Measurements from ENCODE around the gene FOXD3. TPM values are rescaled to one million over a fixed set of nuclear protein-coding genes. Genes with fewer than 3 reads are reported as not detected.
"Not testable (repeated sequence)": the region's sequence is repeated elsewhere in the genome, so short reads cannot be mapped to it uniquely, and the experiment has no call there.

The FOXD3 gene
- total and polyA plus RNA-seq, 9 donors = 0.20 to 0.79 (median 0.42) TPM; not detected in 3

DNA sequence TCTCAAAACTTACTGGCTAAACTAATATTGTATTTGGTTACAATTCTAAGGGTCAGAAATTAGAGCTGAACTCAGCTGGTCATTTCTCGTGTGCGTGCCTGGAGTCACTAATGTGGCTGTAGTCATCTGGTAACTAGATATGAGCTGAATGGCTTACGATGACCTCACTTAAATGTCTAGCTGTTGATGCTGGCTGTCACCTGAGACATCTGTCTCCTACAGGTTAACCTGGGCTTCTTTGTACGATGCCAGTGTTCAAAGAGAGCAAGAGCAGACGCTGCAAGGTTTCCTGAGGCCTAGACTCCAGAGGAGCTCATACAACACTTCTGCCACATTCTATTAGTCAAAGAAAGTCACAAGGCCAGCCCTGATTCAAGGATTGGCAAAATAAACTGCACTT, 28.0 kb downstream of the FOXD3 start:
- H3K4me1 ChIP-seq (ENCODE audit: insufficient read depth) = no peaks in the 10 kb centered on the region
- H3K9me3 ChIP-seq = no peaks in the 10 kb centered on the region
- no peak overlapping the region for H3K27ac ChIP-seq
- TF ChIP-seq, protein P1, sequence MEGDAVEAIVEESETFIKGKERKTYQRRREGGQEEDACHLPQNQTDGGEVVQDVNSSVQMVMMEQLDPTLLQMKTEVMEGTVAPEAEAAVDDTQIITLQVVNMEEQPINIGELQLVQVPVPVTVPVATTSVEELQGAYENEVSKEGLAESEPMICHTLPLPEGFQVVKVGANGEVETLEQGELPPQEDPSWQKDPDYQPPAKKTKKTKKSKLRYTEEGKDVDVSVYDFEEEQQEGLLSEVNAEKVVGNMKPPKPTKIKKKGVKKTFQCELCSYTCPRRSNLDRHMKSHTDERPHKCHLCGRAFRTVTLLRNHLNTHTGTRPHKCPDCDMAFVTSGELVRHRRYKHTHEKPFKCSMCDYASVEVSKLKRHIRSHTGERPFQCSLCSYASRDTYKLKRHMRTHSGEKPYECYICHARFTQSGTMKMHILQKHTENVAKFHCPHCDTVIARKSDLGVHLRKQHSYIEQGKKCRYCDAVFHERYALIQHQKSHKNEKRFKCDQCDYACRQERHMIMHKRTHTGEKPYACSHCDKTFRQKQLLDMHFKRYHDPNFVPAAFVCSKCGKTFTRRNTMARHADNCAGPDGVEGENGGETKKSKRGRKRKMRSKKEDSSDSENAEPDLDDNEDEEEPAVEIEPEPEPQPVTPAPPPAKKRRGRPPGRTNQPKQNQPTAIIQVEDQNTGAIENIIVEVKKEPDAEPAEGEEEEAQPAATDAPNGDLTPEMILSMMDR (IDR thresholded peaks at IDR 0.05) = no peak
- TF ChIP-seq POLR2A (IDR thresholded peaks at IDR 0.05) (no peak), EP300 (IDR thresholded peaks at IDR 0.05) (no peak)
- no peaks in the 10 kb centered on the region for H3K27me3 ChIP-seq
- H3K36me3 ChIP-seq = no peaks in the 10 kb centered on the region
- 91 to 92% (median 92%) methylated on average over 5 of the region's 5 CpGs for WGBS, 3 donors
- intact Hi-C loops (cut with DNase I) = no loop called here
- no peak for DNase-seq
- H3K4me3 ChIP-seq = no peak overlapping the region

DNA sequence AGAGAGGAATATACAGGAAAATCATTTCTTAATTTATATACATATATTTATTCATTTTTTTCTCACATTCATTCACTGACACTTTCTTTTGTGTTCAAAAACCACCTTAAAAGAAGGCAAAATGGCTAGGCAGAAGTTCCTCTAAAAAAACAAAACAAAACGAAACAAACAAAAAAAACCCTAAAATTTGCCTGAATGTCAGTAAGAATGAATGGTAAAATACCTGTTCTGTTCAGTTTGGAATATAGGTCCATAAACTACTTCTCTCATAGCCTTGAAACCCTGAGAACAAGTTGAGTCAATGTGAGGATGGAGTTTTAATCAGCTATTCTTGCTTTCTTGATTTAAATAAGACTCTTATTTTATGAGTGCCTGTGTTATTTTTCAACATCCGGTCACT, 30.4 kb downstream of the FOXD3 start:
- no peak overlapping the region for H3K4me3 ChIP-seq
- no peaks in the 10 kb centered on the region for H3K36me3 ChIP-seq
- no peaks in the 10 kb centered on the region for H3K4me1 ChIP-seq (ENCODE audit: insufficient read depth)
- H3K27me3 ChIP-seq = no peaks in the 10 kb centered on the region
- TF ChIP-seq, protein P1 (IDR thresholded peaks at IDR 0.05) = no peak
- TF ChIP-seq EP300 (IDR thresholded peaks at IDR 0.05) = no peak
- intact Hi-C loops (cut with DNase I) = no loop called here
- no peak overlapping the region for H3K27ac ChIP-seq
- no peaks in the 10 kb centered on the region for H3K9me3 ChIP-seq
- 62 to 76% (median 69%) methylated on average over 2 of the region's 2 CpGs for WGBS, 3 donors
- DNase-seq = no peak

DNA sequence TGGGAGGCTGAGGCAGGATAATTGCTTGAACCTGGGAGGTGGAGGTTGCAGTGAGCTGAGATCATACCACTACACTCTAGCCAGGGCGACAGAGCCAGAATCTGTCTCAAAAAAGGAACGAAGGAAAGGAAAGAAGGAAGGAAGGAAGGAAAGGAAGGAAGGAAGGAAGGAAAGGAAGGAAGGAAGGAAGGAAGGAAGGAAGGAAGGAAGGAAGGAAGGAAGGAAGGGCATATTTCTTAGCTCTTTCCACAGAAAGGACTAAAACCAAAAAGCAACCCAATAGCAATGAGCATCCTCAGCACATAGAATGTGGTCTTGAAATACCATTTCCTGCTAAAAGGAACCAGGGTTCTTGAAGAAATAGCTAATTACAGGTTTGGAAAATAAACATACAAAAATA, 33.9 kb downstream of the FOXD3 start:
- H3K27me3 ChIP-seq; DNase-seq; H3K4me1 ChIP-seq (ENCODE audit: insufficient read depth); H3K27ac ChIP-seq; H3K4me3 ChIP-seq; H3K36me3 ChIP-seq; H3K9me3 ChIP-seq; intact Hi-C loops (cut with DNase I): not testable (repeated sequence)
- WGBS, 3 donors = 80 to 97% (median 86%) methylated on average over 2 of the region's 2 CpGs

DNA sequence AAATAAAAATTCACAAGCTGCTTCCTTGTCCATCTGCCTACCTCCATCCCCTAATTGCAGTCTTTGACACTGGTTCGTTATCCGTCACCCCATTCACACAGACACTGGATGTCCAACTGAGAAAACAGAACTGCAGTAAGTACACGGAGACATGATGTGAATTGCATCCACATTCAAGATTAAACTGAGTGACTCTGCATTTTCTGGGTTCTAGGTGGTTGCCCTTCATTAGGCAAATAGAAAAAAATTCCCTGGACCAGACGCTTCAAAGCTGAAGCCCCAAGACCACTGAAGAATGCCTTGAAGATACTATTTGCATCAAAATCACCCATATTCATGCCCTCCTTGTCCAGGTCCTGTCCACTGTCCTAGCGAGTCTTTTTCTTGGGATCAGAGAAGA, 37.2 kb downstream of the FOXD3 start:
- no peak for TF ChIP-seq EP300 (IDR thresholded peaks at IDR 0.05)
- TF ChIP-seq POLR2A (IDR thresholded peaks at IDR 0.05) = no peak
- TF ChIP-seq, protein P1 (IDR thresholded peaks at IDR 0.05) = no peak

DNA sequence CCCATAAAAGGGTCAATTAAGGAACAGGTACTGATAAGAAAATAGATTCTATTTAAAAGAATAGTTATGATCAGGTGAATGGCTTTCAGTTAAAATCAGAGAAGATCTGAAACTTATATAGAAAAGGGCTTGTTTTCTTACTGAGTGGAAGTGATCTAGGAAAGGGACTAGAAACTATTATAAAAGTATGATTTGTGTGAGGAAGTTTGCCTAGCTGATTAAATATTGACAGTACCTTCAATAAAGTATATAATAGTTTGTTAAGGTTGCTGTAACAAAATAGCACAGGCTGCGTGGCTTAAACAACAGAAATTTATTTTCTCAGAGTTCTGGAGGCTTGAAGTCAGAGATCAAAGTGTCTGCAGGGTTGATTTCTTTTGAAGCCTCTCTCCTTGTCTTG, 39.7 kb downstream of the FOXD3 start:
- no peaks in the 10 kb centered on the region for H3K36me3 ChIP-seq
- TF ChIP-seq EP300 (IDR thresholded peaks at IDR 0.05) (no peak), POLR2A (IDR thresholded peaks at IDR 0.05) (no peak)
- TF ChIP-seq, protein P1 (IDR thresholded peaks at IDR 0.05) = no peak
- peaks cover 1% of the 10 kb centered on the region for H3K4me1 ChIP-seq (ENCODE audit: insufficient read depth)
- H3K4me3 ChIP-seq = no peak overlapping the region
- no peak for DNase-seq
- no peak overlapping the region for H3K27ac ChIP-seq
- 84 to 92% (median 86%) methylated on average over 1 of the region's 1 CpG for WGBS, 3 donors
- no peaks in the 10 kb centered on the region for H3K9me3 ChIP-seq
- intact Hi-C loops (cut with DNase I) = no loop called here
- H3K27me3 ChIP-seq = no peaks in the 10 kb centered on the region

More for the DNA sequence above, 37.2 kb downstream of the FOXD3 start:
- Histone ChIP-seq H3K4me1 (ENCODE audit: insufficient read depth) (no peaks in the 10 kb centered on the region), H3K27me3 (no peaks in the 10 kb centered on the region), H3K36me3 (no peaks in the 10 kb centered on the region), H3K4me3 (no peak overlapping the region), H3K9me3 (no peaks in the 10 kb centered on the region), H3K27ac (no peak overlapping the region)
- DNase-seq = no peak
- intact Hi-C loops (cut with DNase I) = no loop called here
- 83 to 89% (median 84%) methylated on average over 5 of the region's 5 CpGs for WGBS, 3 donors
